Stimulated activated CD4-positive, alpha-beta T cell treated with anti-CD3 and anti-CD28 coated beads, Interleukin-15, amount 100 ng/mL, for 48 hours (primary cell): ENCODE measurements around the gene EIF3CL.
"Not testable (repeated sequence)": the region's sequence is repeated elsewhere in the genome, so short reads cannot be mapped to it uniquely, and the experiment has no call there.

ENCODE experiments used
- DNase-seq, 2 donors: peaks; one replicate each; pipeline ENCODE4 v3.0.0-alpha.2; 2020; ENCODE audit warnings: low read depth in 2 of 2

EIF3CL gene

DNA sequence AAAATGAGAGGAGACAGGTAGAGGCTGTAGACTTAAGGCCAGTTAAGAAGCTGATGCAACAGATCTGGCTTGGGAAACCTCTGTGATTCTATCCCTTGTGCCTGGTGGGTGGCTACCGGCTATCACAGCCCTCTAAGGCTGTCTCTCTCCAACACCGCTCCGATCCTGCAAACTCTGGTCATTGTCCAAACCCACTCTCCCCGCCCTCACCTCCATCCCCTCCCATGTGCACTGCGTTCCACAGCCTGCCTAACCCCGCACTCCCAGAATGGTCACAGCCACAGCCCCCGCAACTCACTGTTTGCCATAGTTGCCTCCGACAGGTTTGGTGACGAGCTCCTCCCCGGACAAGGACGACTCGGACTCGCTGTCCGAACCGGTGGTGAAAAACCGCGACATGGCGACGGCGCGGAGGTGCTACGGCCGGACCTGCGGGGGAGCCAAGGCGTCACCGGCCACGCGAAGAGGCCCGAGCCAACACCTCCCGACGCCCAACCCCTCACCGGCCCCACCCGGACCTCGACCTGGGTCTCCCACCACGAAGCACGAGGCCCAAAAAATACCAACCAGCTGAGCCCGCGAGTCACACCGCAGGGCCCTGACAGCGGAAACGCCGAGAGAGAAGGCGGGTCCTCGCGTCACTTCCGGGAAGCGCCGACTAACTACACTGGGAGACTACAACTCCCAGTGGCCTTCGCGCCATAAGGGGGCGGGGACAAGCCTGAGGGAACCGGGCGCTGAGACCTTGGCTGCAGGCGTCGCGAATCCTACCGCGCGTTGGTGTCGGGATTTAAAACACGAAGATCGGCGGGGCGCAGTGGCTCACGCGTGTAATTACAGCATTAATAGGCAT is at the start of gene EIF3CL:
EIF3CL (minus strand) TSS at position 622 of the 853 bp plus-strand sequence; CDS start at position 399, 223 bp downstream.
- DNase-seq = not testable (repeated sequence)

- not testable (repeated sequence) for DNase-seq
Observed at GRCh38 chr16:28447081-28447480, 43.4 kb upstream of the EIF3CL start.

- DNase-seq = not testable (repeated sequence)
Observed at GRCh38 chr16:28446388-28446787, 42.7 kb upstream of the EIF3CL start.

DNA sequence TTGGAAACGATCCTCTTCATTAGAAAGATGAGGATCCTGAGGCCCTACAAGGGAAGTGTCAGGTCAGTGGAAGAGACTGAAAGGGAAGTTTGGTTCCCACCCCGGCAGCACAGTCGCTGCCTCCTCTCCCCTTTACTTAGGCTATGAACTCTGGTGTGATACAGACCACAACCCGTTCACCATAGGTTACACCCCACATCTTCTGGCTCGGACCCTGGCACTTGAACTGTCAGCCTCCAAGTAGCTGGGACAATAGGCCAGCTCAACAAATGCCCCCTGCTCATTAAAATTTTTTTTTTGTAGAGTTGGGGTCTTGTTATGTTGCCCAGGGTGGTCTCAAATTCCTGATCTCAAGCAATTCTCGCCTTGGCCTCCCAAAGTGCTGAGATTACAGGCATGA is 40.3 kb upstream of the EIF3CL start:
- not testable (repeated sequence) for DNase-seq

GRCh38 chr16:28438899-28439298 is 35.3 kb upstream of the EIF3CL start:
- DNase-seq = not testable (repeated sequence)

GRCh38 chr16:28435340-28435739 is 31.7 kb upstream of the EIF3CL start:
- DNase-seq = not testable (repeated sequence)

DNA sequence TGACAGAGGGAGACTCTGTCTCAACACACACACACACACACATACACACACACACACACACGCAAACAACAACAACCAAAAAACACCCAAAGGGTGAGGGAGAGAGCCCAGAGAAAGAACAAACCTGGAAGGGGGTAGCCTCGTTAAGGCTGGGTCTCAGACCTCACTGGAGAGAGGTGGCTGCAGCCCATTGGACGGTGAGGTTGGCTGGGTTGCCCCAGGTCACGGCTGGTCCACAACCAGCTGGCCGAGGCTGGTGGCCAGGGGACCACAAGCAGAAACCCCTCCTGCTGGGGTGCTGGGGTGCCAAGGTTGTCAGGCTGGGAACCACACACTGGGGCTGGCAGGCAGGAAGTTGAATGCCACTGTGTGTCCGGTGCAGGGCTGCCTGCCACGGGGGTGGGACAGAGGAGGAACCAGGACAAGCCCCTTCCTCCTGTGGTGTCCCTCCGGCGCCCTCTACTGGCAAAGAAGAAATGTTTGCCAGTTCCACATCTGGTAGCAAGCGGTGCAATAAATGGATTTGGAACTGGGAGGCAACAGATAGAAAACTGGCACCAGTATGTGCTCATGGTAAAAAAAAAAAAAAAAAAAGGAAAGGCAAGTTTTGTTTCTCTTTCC is 22.5 kb upstream of the EIF3CL start:
- DNase-seq = not testable (repeated sequence)

- not testable (repeated sequence) for DNase-seq
Observed at GRCh38 chr16:28421071-28421750, 17.6 kb upstream of the EIF3CL start.

- not testable (repeated sequence) for DNase-seq
Observed at GRCh38 chr16:28417033-28417432, 13.4 kb upstream of the EIF3CL start.

- DNase-seq = not testable (repeated sequence)
Observed at GRCh38 chr16:28414530-28414929, 10.9 kb upstream of the EIF3CL start.

- DNase-seq = not testable (repeated sequence)
Observed at GRCh38 chr16:28413585-28413984, 9.9 kb upstream of the EIF3CL start.

GRCh38 chr16:28392054-28392453 is 11.6 kb downstream of the EIF3CL start:
- not testable (repeated sequence) for DNase-seq

DNA sequence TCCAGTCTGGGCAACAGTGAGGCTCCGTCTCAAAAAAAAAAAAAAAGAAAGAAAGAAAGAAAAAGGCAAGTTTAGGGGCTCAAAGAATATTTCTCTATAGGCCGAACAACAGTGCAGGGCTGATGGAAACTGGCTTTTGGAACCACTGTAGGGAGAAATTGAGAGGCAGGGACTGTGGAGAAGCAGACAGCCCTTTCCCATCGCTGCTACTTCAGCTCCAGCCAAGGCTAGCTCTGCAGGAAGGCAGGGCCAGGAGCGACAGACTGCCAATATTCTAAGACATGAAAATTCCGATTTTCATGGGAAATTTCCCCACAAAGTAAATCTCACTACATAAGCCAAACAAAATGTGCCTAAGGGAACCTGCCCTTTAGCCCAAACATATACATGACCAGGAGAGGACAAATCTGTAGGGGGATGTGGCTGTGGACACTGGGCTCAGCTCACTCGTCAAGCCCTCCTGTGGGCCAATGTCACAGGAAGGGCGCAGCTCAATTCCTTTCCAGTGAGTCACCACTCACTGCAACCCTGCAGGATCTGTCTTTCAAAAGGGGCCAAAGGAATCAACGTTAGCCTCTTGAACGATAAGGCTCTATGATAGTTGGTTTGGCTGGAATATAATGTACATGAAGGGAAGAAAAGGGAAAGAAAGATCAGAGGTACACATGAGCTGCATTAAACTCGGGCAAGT is 21.3 kb downstream of the EIF3CL start:
- DNase-seq = not testable (repeated sequence)

DNA sequence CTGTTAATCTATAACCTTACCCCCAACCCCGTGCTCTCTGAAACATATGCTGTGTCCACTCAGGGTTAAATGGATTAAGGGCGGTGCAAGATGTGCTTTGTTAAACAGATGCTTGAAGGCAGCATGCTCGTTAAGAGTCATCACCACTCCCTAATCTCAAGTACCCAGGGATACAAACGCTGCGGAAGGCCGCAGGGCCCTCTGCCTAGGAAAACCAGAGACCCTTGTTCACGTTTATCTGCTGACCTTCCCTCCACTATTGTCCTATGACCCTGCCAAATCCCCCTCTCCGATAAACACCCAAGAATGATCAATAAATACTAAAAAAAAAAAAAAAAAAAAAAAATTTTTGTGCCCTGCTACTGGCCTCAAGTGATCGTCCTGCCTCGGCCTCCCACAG is 25.8 kb downstream of the EIF3CL start:
- DNase-seq = not testable (repeated sequence)

DNA sequence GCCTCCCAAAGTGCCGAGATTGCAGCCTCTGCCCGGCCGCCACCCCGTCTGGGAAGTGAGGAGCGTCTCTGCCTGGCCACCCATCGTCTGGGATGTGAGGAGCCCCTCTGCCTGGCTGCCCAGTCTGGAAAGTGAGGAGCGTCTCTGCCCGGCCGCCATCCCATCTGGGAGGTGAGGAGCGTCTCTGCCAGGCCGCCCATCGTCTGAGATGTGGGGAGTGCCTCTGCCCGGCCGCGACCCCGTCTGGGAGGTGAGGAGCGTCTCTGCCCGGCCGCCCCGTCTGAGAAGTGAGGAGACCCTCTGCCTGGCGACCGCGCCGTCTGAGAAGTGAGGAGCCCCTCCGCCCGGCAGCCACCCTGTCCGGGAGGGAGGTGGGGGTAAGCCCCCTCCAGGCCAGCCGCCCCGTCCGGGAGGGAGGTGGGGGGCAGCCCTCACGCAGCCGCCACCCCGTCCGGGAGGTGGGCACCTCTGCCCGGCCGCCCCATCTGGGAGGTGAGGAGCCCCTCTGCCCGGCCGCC is 26.5 kb downstream of the EIF3CL start:
- DNase-seq = not testable (repeated sequence)

- not testable (repeated sequence) for DNase-seq
Observed at GRCh38 chr16:28375115-28375514, 28.5 kb downstream of the EIF3CL start.

GRCh38 chr16:28374281-28374680 is 29.4 kb downstream of the EIF3CL start:
- not testable (repeated sequence) for DNase-seq

DNA sequence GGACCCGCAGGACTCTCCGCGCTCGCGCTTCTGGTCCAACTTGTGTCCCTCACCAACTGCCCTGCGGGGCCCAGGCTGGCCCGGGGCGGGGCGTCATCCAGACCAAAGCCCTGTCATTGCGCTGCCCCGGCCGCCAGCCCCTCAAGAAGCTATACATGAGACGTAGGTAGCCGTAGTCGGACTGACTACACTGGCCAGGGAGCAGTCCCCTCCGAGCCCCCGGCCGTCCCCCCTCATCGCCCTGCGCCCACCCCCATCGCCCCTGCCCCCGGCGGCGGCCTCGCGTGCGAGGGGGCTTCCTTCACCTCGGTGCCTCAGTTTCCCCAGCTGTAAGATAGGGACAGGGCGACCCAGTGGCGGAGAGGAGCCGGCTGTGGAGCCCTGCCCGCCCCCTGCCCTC is 35.7 kb downstream of the EIF3CL start:
- DNase-seq = not testable (repeated sequence)

GRCh38 chr16:28364268-28365173 is 39.1 kb downstream of the EIF3CL start:
- DNase-seq = not testable (repeated sequence)

DNA sequence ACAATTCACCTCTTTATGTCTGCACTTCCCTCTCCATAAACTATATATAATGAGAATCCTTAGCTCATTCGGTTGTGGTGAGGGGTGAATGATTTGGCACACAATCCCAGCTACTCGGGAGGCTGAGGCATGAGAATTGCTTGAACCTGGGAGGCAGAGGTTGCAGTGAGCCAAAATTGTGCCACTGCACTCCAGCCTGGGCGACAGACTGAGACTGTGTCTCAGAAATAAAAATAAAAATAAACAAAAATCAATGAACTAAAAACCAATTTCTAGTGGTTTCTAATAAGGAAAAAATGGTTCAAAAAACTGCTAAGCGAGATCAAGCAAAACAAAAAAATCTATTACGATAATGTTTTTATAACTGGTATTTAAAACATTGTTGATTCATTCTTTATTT is 40.2 kb downstream of the EIF3CL start, which contains the start of gene NPIPB6:
NPIPB6 (minus strand) TSS at position 101 of the 400 bp plus-strand sequence. CDS start 686 bp downstream, outside the sequence.
- DNase-seq = not testable (repeated sequence)
